Karpas-422 (cell line): Measurements from ENCODE around the gene ZBTB9. TPM values are rescaled to one million over a fixed set of nuclear protein-coding genes. Genes with fewer than 3 reads are reported as not detected.

ENCODE experiments used
- DNase-seq: peaks from one replicate; pipeline ENCODE4 v3.0.0-alpha.2; 2015
- H2AFZ ChIP-seq: fragments of 200-600 bp; sonication (generic); 2 replicates; pipeline ENCODE4 v1.6.1; 2014; ENCODE audit warnings: antibody characterized with exemption, low read length, mixed read lengths
- H3K27ac ChIP-seq: fragments of 200-600 bp; sonication (generic); 2 replicates; pipeline ENCODE4 v1.5.1; 2014; ENCODE audit warnings: mild to moderate bottlenecking, low read length, moderate library complexity
- H3K27me3 ChIP-seq: fragments of 200-600 bp; sonication (generic); 2 replicates; pipeline ENCODE4 v1.6.1; 2014; ENCODE audit warnings: low read length, mixed read lengths
- H3K36me3 ChIP-seq: fragments of 200-600 bp; sonication (generic); 2 replicates; pipeline ENCODE4 v1.6.1; 2014; ENCODE audit warnings: low read length, mixed read lengths; ENCODE audit not compliant: insufficient read depth
- H3K4me1 ChIP-seq: fragments of 200-600 bp; sonication (generic); 2 replicates; pipeline ENCODE4 v1.6.1; 2014; ENCODE audit warnings: mild to moderate bottlenecking, low read length, mixed read lengths
- H3K4me2 ChIP-seq: fragments of 200-600 bp; sonication (generic); 2 replicates; pipeline ENCODE4 v1.6.1; 2014; ENCODE audit warnings: low read length, low read depth, mild to moderate bottlenecking; ENCODE audit not compliant: poor library complexity, severe bottlenecking
- H3K4me3 ChIP-seq: fragments of 200-600 bp; sonication (generic); 2 replicates; pipeline ENCODE4 v1.5.1; 2014; ENCODE audit warnings: mild to moderate bottlenecking, antibody characterized with exemption, low read length, mixed read lengths
- H3K79me2 ChIP-seq: fragments of 200-600 bp; sonication (generic); 2 replicates; pipeline ENCODE4 v1.6.1; 2014; ENCODE audit warnings: mild to moderate bottlenecking, low read length, mixed read lengths
- H3K9ac ChIP-seq: fragments of 200-600 bp; sonication (generic); 2 replicates; pipeline ENCODE4 v1.6.0; 2014; ENCODE audit warnings: low read length
- H3K9me2 ChIP-seq: fragments of 200-600 bp; sonication (generic), shearing (Covaris generic); replicated peaks from 2 replicates; pipeline ENCODE4 v1.6.0; 2014; ENCODE audit warnings: mild to moderate bottlenecking, low read length, moderate library complexity; ENCODE audit not compliant: insufficient read depth
- H3K9me3 ChIP-seq: fragments of 300-700, 200-600 bp; sonication (generic); 2 replicates; pipeline ENCODE4 v1.6.1; 2014; ENCODE audit warnings: low read length, mixed read lengths
- H4K20me1 ChIP-seq: fragments of 200-600 bp; sonication (generic); 2 replicates; pipeline ENCODE4 v1.6.1; 2014; ENCODE audit warnings: mild to moderate bottlenecking, antibody characterized with exemption, low read length, low read depth; ENCODE audit not compliant: insufficient read depth
- total RNA-seq: library from RNA; depleted of rRNA; stranded (reverse); fragments of >200 nt; shearing (Covaris generic); gene quantifications from 2 replicates; pipeline ENCODE4 v1.2.3, GENCODE V29; 2014; ENCODE audit warnings: low replicate concordance

ZBTB9 gene
- total RNA-seq, 1 experiment from 2014 or later: 5.1 TPM

DNA sequence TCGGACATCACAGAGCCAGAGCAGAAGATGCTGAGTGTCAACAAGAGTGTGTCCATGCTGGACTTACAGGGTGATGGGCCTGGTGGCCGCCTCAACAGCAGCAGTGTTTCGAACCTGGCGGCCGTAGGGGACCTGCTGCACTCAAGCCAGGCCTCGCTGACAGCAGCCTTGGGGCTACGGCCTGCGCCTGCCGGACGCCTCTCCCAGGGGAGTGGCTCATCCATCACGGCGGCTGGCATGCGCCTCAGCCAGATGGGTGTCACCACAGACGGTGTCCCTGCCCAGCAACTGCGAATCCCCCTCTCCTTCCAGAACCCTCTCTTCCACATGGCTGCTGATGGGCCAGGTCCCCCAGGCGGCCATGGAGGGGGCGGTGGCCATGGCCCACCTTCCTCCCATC is 11.4 kb upstream of the ZBTB9 start:
- no peaks in the 10 kb centered on the region for H3K27me3 ChIP-seq

DNA sequence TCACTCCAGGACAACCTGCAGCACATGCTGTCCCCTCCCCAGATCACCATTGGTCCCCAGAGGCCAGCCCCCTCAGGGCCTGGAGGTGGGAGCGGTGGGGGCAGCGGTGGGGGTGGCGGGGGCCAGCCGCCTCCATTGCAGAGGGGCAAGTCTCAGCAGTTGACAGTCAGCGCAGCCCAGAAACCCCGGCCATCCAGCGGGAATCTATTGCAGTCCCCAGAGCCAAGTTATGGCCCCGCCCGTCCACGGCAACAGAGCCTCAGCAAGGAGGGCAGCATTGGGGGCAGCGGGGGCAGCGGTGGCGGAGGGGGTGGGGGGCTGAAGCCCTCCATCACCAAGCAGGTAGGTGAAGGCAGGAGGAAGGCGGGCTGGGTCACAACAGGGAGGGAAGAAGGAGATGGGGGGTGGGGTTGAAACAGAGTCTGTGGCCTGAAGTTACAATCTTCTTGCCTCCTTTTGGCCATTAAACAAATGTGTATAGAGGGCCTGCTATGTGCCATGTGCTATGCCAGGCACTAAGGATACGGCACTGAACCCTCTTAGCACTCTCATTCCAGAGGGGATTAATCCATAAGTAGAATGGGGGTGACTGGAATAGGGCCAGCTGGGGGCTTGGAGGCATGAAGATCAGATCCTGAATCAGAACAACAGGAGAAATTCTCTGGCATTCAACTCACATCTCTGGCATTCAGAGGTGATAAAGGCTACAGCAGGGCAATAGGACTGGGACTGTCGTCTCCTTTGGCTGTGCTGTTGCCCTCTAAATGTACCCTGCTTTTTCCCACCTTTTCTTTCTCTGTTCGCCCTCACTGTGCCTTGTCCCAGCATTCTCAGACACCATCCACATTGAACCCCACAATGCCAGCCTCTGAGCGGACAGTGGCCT is 10.5 kb upstream of the ZBTB9 start:
- no peak overlapping the region for H3K9ac ChIP-seq
- H3K4me3 ChIP-seq: no peak overlapping the region
- H4K20me1 ChIP-seq: no peaks in the 10 kb centered on the region
- no peaks in the 10 kb centered on the region for H3K9me3 ChIP-seq
- peaks cover 13% of the 10 kb centered on the region; the same call in 1 of the 2 replicates for H3K36me3 ChIP-seq
- no peaks in the 10 kb centered on the region for H3K27me3 ChIP-seq
- DNase-seq: no peak
- H3K4me1 ChIP-seq: no peaks in the 10 kb centered on the region
- no peak overlapping the region for H3K27ac ChIP-seq
- no peaks in the 10 kb centered on the region for H3K79me2 ChIP-seq
- H2AFZ ChIP-seq: no peak overlapping the region
- no peak overlapping the region for H3K4me2 ChIP-seq
- H3K9me2 ChIP-seq: no peaks in the 10 kb centered on the region

More for the DNA sequence above, 11.4 kb upstream of the ZBTB9 start:
- no peak overlapping the region for H3K4me2 ChIP-seq
- H3K9ac ChIP-seq: no peak overlapping the region
- H3K79me2 ChIP-seq: no peaks in the 10 kb centered on the region
- no peaks in the 10 kb centered on the region for H3K9me3 ChIP-seq
- H3K4me3 ChIP-seq: no peak overlapping the region
- no peaks in the 10 kb centered on the region for H3K4me1 ChIP-seq
- peaks cover 15% of the 10 kb centered on the region for H3K36me3 ChIP-seq
- DNase-seq: no peak
- no peak overlapping the region for H3K27ac ChIP-seq
- no peak overlapping the region for H2AFZ ChIP-seq
- H4K20me1 ChIP-seq: no peaks in the 10 kb centered on the region
- H3K9me2 ChIP-seq: no peaks in the 10 kb centered on the region

GRCh38 chr6:33445119-33445603 is 9.2 kb upstream of the ZBTB9 start:
- H3K4me3 ChIP-seq: no peak overlapping the region
- DNase-seq: no peak
- no peaks in the 10 kb centered on the region for H3K9me3 ChIP-seq
- no peak overlapping the region for H3K9ac ChIP-seq
- H4K20me1 ChIP-seq: no peaks in the 10 kb centered on the region
- no peak overlapping the region for H2AFZ ChIP-seq
- H3K79me2 ChIP-seq: no peaks in the 10 kb centered on the region
- no peaks in the 10 kb centered on the region for H3K27me3 ChIP-seq
- no peaks in the 10 kb centered on the region for H3K9me2 ChIP-seq
- no peak overlapping the region for H3K27ac ChIP-seq
- peaks cover 13% of the 10 kb centered on the region; the same call in 1 of the 2 replicates for H3K36me3 ChIP-seq
- no peak overlapping the region for H3K4me2 ChIP-seq
- H3K4me1 ChIP-seq: no peaks in the 10 kb centered on the region

GRCh38 chr6:33446356-33446755 is 8.0 kb upstream of the ZBTB9 start:
- H3K9ac ChIP-seq: no peak overlapping the region
- H3K9me3 ChIP-seq: no peaks in the 10 kb centered on the region
- H2AFZ ChIP-seq: no peak overlapping the region
- H3K4me1 ChIP-seq: no peaks in the 10 kb centered on the region
- H3K79me2 ChIP-seq: no peaks in the 10 kb centered on the region
- H3K36me3 ChIP-seq: peaks cover 13% of the 10 kb centered on the region; the same call in 1 of the 2 replicates
- peak; percentile 12 for DNase-seq
- no peak overlapping the region for H3K4me3 ChIP-seq
- H3K9me2 ChIP-seq: no peaks in the 10 kb centered on the region
- no peaks in the 10 kb centered on the region for H4K20me1 ChIP-seq
- H3K27ac ChIP-seq: no peak overlapping the region
- no peaks in the 10 kb centered on the region for H3K27me3 ChIP-seq
- H3K4me2 ChIP-seq: no peak overlapping the region

GRCh38 chr6:33450434-33450833 is 3.9 kb upstream of the ZBTB9 start:
- Histone ChIP-seq H3K79me2 (peaks cover 15% of the 10 kb centered on the region), H3K9me3 (no peaks in the 10 kb centered on the region), H3K27ac (no peak overlapping the region), H3K4me2 (no peak overlapping the region), H3K4me1 (peaks cover 18% of the 10 kb centered on the region), H3K4me3 (no peak overlapping the region), H4K20me1 (no peaks in the 10 kb centered on the region), H3K9ac (no peak overlapping the region), H2AFZ (no peak overlapping the region), H3K27me3 (no peaks in the 10 kb centered on the region), H3K36me3 (peaks cover 13% of the 10 kb centered on the region; the same call in 1 of the 2 replicates), H3K9me2 (no peaks in the 10 kb centered on the region)
- DNase-seq: no peak

DNA sequence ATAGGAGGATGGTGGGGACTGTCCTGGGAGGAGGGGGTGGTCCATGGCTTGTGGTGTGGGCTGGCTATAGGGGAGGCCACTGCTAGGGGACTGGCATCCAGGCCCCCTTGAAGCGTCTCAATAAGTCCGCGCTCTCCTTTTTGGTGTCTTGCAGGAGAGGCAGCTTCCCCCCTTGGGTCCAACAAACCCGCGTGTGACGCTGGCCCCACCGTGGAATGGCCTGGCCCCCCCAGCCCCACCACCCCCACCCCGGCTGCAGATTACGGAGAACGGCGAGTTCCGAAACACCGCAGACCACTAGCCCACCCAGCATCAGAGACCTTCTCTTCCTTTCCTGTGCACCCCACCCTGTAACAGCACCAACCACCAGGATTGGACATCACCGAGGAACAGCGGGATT is 2.8 kb upstream of the ZBTB9 start:
- Histone ChIP-seq H3K9me3 (no peaks in the 10 kb centered on the region), H3K9ac (no peak overlapping the region), H3K27ac (no peak overlapping the region), H3K9me2 (no peaks in the 10 kb centered on the region), H4K20me1 (no peaks in the 10 kb centered on the region; the same call in 1 of the 2 replicates), H3K4me2 (no peak overlapping the region), H2AFZ (no peak overlapping the region), H3K27me3 (no peaks in the 10 kb centered on the region), H3K79me2 (peaks cover 19% of the 10 kb centered on the region), H3K4me1 (peaks cover 19% of the 10 kb centered on the region), H3K4me3 (no peak overlapping the region), H3K36me3 (peaks cover 15% of the 10 kb centered on the region; the same call in 1 of the 2 replicates)
- no peak for DNase-seq

DNA sequence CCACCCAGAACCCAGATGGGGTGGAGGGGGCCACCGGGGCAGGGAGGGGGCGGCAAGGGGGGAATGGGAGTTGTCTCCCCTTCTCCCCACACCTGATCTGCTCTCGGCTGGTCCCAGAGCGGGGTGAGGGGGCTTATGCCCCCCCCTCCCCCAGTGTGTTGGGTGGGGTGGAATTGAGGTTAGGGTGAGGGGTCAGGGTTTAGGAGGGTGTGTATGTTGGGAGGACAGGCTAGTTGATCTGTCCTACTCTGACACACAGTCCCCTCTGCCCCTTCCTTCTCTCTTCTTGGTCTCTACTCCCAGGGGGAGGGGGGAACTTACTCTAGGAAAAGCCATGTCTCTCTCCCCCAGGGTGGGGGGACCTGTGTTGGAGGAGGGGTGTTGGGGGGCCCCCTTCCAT is 1.9 kb upstream of the ZBTB9 start:
- H3K4me1 ChIP-seq: peaks cover 19% of the 10 kb centered on the region
- no peak overlapping the region for H3K27ac ChIP-seq
- H3K9me3 ChIP-seq: no peaks in the 10 kb centered on the region
- H3K9ac ChIP-seq: peak overlapping the region; percentile 83
- no peaks in the 10 kb centered on the region for H3K27me3 ChIP-seq
- peaks cover 15% of the 10 kb centered on the region; the same call in 1 of the 2 replicates for H3K36me3 ChIP-seq
- H4K20me1 ChIP-seq: no peaks in the 10 kb centered on the region; the same call in 1 of the 2 replicates
- no peak for DNase-seq
- H3K4me3 ChIP-seq: peak overlapping the region; percentile 85; the same call in 1 of the 2 replicates
- H2AFZ ChIP-seq: no peak overlapping the region
- H3K9me2 ChIP-seq: no peaks in the 10 kb centered on the region
- H3K79me2 ChIP-seq: peaks cover 19% of the 10 kb centered on the region
- peak overlapping the region; percentile 79 for H3K4me2 ChIP-seq

DNA sequence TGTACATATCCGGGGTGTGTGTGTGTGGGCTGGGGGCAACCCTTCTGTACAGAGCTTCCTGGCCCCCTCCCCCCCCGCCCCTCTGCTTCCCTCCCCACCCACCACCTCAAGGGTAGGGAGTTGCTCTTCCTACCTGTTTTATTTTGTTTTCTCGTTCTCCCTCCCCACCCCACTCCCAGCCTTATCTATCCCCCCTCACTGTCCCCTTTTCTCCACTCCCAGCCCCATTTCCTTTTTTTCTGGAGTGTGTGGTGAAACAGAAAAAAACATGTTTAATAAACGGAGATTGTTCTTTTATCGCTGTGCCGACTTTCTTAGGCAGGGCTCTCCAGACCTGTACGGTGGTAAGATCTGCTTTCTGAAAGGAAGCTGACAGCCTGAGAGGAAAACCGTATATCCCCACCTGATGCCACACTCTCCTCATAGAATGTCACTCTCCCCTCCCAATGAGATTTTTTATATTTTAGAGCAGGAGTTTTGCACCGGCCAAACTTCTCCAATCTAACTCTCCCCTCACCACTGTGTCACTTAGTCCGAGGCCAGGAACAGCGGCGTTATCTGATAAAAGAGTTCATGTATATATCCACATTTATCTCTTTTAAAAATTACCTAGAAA is 875 bp upstream of the ZBTB9 start:
- Histone ChIP-seq H4K20me1 (no peaks in the 10 kb centered on the region; the same call in 1 of the 2 replicates), H3K79me2 (peaks cover 19% of the 10 kb centered on the region), H3K27ac (peak overlapping the region; percentile 42), H3K9ac (peak overlapping the region; percentile 83), H3K4me3 (peak overlapping the region; percentile 85), H3K9me3 (no peaks in the 10 kb centered on the region), H3K27me3 (no peaks in the 10 kb centered on the region), H2AFZ (no peak overlapping the region), H3K36me3 (peaks cover 7% of the 10 kb centered on the region; the same call in 1 of the 2 replicates), H3K4me2 (peak overlapping the region; percentile 79), H3K4me1 (peaks cover 19% of the 10 kb centered on the region), H3K9me2 (no peaks in the 10 kb centered on the region)
- DNase-seq: peak; percentile 56
